ENCODE results near the gene TSPYL2. TPM values are rescaled to one million over a fixed set of nuclear protein-coding genes. Genes with fewer than 3 reads are reported as not detected.

TSPYL2 gene
- polyA plus RNA-seq, 3 donors from 2014 or later, result 3.0 to 10.8 (median 8.4) TPM

DNA sequence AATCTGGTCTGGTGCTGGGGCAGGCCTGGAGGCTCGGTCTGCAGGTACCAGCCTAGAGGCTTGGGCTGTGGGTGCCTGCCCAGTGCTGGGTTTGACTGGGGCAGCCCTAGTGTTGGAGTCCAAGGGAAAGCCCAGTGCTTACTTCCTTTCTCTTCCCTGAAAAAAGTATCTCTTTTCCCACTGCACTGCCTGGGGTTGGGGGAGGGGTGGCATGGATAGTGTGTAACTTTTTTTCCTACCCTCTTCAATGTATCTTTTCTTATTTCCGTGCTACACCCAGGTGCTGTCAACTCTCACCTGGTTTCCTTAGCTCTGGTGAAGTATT, 33.3 kb downstream of the TSPYL2 start:
- Mint-ChIP-seq H3K36me3 (peaks cover 0 to 5% (median 0%) of the 10 kb centered on the region in 3 donors), H3K27me3 (ENCODE audit: low read depth in 3 of 3) (peaks cover 0 to 4% (median 0%) of the 10 kb centered on the region in 3 donors), H3K4me1 (peaks cover 0 to 6% of the 10 kb centered on the region in 2 donors), H3K9me3 (no peaks in the 10 kb centered on the region), H3K4me3 (no peak overlapping the region), H3K27ac (no peak overlapping the region)
- DNase-seq, result no peak

DNA sequence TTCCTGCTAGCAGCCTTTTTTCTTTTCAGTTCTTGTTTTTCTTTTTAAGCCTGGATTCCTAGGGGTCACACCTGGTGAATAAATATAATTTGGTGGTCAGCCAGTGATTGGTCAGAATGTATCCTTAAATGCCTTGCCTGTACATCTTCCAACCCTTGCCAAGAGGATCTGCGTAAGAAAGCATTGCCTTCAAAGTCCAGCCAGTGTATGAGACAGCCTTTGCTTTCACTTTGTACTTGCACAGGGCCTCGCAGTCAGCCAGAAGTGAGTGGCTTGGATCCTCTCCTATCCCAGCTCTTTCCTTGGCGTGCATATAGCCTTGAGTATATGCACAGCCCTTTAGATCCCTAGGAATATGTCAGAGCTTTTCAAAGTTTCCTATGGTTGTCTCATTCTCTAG, 33.9 kb downstream of the TSPYL2 start:
- H3K27ac Mint-ChIP-seq, result no peak overlapping the region

DNA sequence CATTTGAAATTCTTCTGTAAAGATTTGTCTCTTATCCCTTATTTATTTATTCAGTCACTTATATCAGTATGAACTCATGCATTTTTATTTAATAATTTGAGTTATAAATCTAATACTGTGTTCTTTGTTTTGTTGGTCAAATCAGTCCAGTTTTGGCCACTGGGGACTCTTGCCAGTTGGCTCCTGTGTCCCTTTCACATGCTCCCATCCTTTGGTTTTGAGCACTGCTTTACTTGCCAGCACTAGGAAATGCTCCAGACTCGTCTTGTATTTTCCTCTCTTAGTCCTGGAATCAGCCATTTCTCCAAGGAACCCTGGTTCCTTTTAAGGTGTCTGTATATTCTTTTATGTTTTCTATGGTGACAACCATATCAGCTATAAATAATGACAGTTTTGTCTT, 39.8 kb downstream of the TSPYL2 start:
- peak overlapping the region in 1 of 6 donors; percentile 30 for H3K27ac Mint-ChIP-seq
- no peaks in the 10 kb centered on the region for H3K36me3 Mint-ChIP-seq
- H3K27me3 Mint-ChIP-seq (ENCODE audit: low read depth in 3 of 3), result peaks cover 0 to 10% (median 0%) of the 10 kb centered on the region in 3 donors
- H3K9me3 Mint-ChIP-seq, result peaks cover 0 to 1% (median 0%) of the 10 kb centered on the region in 6 donors
- no peak for DNase-seq
- peaks cover 10 to 21% of the 10 kb centered on the region in 2 donors for H3K4me1 Mint-ChIP-seq
- H3K4me3 Mint-ChIP-seq, result no peak overlapping the region

More for the DNA sequence above, 33.9 kb downstream of the TSPYL2 start:
- peak overlapping the region in 1 of 5 donors; percentile 10 for H3K4me3 Mint-ChIP-seq
- H3K36me3 Mint-ChIP-seq, result peaks cover 0 to 5% (median 0%) of the 10 kb centered on the region in 3 donors
- H3K27me3 Mint-ChIP-seq (ENCODE audit: low read depth in 3 of 3), result peaks cover 0 to 4% (median 0%) of the 10 kb centered on the region in 3 donors
- no peak for DNase-seq
- no peaks in the 10 kb centered on the region for H3K9me3 Mint-ChIP-seq
- H3K4me1 Mint-ChIP-seq, result peaks cover 0 to 6% of the 10 kb centered on the region in 2 donors

DNA sequence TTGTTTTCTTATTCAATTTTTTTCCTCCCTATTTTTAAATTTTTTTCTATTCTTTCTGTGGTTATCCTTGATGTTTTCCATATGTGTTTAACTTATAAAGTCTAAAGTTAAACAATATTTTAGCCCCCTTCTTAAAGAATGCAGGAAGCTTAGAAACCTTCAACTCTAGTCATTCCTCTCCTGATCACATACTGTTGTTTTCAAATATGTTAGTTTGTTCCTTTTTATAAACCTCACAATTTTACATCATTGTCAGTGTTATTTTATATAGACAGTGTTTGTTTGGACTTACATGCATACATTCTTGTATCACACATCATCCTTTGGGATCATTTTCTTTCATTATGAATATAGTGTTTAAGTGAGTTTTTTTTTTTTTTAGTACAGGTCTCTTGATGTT, 43.3 kb downstream of the TSPYL2 start:
- Mint-ChIP-seq H3K4me3 (no peak overlapping the region), H3K27ac (no peak overlapping the region), H3K36me3 (no peaks in the 10 kb centered on the region), H3K27me3 (ENCODE audit: low read depth in 3 of 3) (peaks cover 0 to 10% (median 2%) of the 10 kb centered on the region in 3 donors), H3K9me3 (peaks cover 0 to 1% (median 0%) of the 10 kb centered on the region in 6 donors), H3K4me1 (peaks cover 10 to 21% of the 10 kb centered on the region in 2 donors)
- no peak for DNase-seq

DNA sequence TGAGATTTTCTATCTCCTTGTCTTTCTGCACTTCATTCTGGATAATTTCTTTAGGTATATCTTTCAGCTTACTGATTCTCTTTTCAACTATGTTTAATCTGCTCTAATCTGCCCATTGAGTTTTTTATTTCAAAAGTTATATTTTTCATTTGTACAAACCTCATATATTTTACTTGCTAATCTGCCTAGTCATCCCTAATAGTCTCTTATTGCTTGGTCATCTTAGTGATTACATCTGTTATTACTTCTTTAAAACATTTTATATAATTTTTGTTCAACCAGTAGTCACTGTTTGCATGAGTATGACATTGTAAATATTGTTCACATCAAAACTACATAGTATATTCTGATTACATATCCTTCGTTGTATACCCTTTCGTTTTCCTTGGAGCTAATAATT, 44.2 kb downstream of the TSPYL2 start:
- no peak overlapping the region for H3K4me3 Mint-ChIP-seq
- no peaks in the 10 kb centered on the region for H3K36me3 Mint-ChIP-seq
- H3K4me1 Mint-ChIP-seq, result peaks cover 10 to 21% of the 10 kb centered on the region in 2 donors

DNA sequence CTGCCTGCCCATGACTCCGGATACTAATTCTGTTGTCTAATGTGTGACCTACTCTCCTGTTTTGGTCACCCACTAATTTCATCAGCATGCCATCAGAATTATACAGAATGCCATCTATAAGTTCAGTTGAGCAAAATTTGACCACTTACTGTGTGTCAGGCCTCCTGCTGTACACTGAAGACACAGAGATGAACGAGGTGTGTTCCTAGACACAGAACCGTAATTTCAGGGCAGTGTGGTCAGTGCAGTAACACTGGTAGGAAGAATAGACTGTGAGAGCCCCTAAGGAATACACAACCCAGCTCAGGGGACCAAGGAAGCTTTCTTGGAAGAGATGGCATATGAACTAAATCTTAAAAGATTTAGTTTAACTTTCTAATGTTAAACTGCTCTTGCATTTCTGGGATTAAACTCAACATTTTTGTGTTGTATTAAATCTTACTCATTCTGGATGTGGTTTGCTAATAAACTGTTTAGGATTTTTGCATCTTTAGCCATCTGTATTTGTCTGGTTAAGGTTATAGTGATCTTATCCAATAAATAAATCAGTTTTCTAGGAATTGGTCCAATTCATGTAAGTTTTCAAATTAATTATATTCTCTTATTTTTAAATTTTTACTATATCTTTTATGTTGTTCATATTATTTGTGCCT, 46.1 kb downstream of the TSPYL2 start:
- Mint-ChIP-seq H3K27me3 (ENCODE audit: low read depth in 3 of 3) (peaks cover 0 to 8% (median 2%) of the 10 kb centered on the region in 3 donors), H3K4me3 (no peak overlapping the region), H3K27ac (no peak overlapping the region), H3K9me3 (peaks cover 0 to 1% (median 0%) of the 10 kb centered on the region in 6 donors), H3K36me3 (peaks cover 0 to 6% (median 5%) of the 10 kb centered on the region in 3 donors), H3K4me1 (peaks cover 10 to 21% of the 10 kb centered on the region in 2 donors)
- DNase-seq, result no peak

More for the DNA sequence above, 44.2 kb downstream of the TSPYL2 start:
- Mint-ChIP-seq H3K27me3 (ENCODE audit: low read depth in 3 of 3) (peaks cover 0 to 10% (median 2%) of the 10 kb centered on the region in 3 donors), H3K9me3 (peaks cover 0 to 1% (median 0%) of the 10 kb centered on the region in 6 donors), H3K27ac (no peak overlapping the region)
- no peak for DNase-seq

DNA sequence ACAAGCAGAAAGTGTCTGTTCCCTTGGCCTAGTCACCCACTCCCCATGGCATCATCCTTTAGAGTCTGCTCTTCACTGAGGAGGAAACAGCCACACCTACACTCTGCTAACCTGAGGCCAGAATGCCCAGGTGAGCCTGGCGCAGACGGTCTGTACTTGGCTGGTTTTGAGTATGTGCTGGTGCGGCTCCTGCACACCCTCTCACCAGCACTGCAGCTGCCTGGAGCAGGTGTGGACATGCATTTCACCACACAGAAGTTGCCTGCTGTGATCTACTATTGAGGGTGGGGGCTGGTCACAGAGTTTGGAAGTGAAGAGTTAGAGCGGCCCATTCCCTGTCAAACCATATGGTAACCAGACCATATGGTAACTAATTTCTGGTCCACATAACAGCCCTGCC, 51.2 kb downstream of the TSPYL2 start:
- no peak overlapping the region for H3K27ac Mint-ChIP-seq
- H3K36me3 Mint-ChIP-seq, result peaks cover 0 to 11% (median 5%) of the 10 kb centered on the region in 3 donors
- no peak overlapping the region for H3K4me3 Mint-ChIP-seq
- H3K4me1 Mint-ChIP-seq, result no peaks in the 10 kb centered on the region
- no peaks in the 10 kb centered on the region for H3K9me3 Mint-ChIP-seq
- no peak for DNase-seq
- peaks cover 0 to 2% (median 2%) of the 10 kb centered on the region in 3 donors for H3K27me3 Mint-ChIP-seq (ENCODE audit: low read depth in 3 of 3)

DNA sequence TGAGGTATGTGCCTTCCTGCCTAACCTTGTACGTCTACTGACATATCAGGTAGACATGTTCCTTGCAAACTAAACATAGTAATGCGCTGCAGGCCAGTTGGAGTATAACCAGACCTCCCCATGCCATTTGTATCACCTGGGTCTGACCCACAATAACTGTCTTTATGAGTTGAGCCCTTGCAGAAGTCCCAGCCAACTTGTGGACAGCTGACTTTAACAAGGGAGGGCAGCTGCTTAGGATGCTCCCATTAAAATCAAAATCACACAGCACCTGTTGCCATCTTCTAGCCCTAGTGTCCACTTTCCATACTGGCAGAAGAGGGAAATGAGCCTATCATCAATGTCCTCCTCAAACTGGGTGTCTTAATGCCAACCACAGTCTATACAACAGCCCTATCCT, 53.4 kb downstream of the TSPYL2 start:
- Mint-ChIP-seq H3K9me3 (no peaks in the 10 kb centered on the region), H3K4me1 (no peaks in the 10 kb centered on the region), H3K4me3 (no peak overlapping the region), H3K27ac (no peak overlapping the region), H3K36me3 (peaks cover 0 to 11% (median 5%) of the 10 kb centered on the region in 3 donors), H3K27me3 (ENCODE audit: low read depth in 3 of 3) (peaks cover 0 to 2% (median 2%) of the 10 kb centered on the region in 3 donors)
- DNase-seq, result no peak

Other genes starting within 250 kb of the TSPYL2 start
- gene XAGE3, start 214.3 kb upstream of the TSPYL2 start, polyA plus RNA-seq, result not detected
- gene FAM156B, start 185.0 kb upstream of the TSPYL2 start, polyA plus RNA-seq, result 10 to 100 TPM in 1 of 3 donors, 1 to 10 TPM in 2; 3.0 to 12.2 (median 6.9) TPM
- gene FAM156A, start 123.8 kb upstream of the TSPYL2 start, polyA plus RNA-seq, result 1 to 10 TPM; 4.6 to 6.4 (median 5.6) TPM
- not detected for gene GPR173, start 33.6 kb upstream of the TSPYL2 start, polyA plus RNA-seq
- 1 to 10 TPM in 1 of 3 donors, under 1 TPM in 1, not detected in 1; 0.56 to 2.3 TPM for gene KANTR, start 11.8 kb downstream of the TSPYL2 start, polyA plus RNA-seq
- 10 to 100 TPM in 2 of 3 donors, 1 to 10 TPM in 1; 8.1 to 42.8 (median 21.1) TPM for gene KDM5C, start 142.8 kb downstream of the TSPYL2 start, polyA plus RNA-seq
- 1 to 10 TPM in 1 of 3 donors, under 1 TPM in 2; 0.08 to 1.7 (median 0.21) TPM for gene IQSEC2, start 199.2 kb downstream of the TSPYL2 start, polyA plus RNA-seq

All from immature natural killer cell (primary cell).